Stimulated activated CD4-positive, alpha-beta T cell treated with anti-CD3 and anti-CD28 coated beads, Interleukin-1b, Interleukin-23, amount 100 ng/mL, for 4 hours (primary cell): Measurements from ENCODE around the gene ESRRB.

ENCODE experiments used
- DNase-seq, 2 donors: peaks; one replicate each; pipeline ENCODE4 v3.0.0-alpha.2; 2020; ENCODE audit warnings: low read depth in 2 of 2

Gene ESRRB

DNA sequence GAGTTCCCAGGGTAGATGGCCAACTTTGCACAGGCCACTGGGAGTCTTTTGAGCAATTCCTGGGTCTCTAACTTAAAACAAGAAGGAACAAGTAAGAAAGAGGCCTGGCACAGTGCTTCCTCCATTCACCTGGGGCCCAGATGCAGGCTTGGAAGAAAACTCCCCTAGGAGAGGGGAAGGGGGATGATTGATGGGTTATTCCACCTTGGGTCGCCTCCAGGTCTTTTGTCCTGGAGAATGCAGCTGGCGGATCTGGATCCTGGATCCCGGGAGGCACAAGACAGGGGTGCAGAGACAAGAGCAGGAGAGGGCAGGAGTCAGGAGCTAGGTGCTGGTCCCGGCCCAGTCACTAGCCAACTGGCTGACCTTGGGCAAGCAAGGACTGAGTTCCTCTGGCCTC lies 74.5 kb downstream of the ESRRB start:
- DNase-seq, result no peak

- peak in 1 of 2 donors; percentile 0 for DNase-seq
Measured at GRCh38 chr14:76456200-76456599, 80.3 kb downstream of the ESRRB start.

DNA sequence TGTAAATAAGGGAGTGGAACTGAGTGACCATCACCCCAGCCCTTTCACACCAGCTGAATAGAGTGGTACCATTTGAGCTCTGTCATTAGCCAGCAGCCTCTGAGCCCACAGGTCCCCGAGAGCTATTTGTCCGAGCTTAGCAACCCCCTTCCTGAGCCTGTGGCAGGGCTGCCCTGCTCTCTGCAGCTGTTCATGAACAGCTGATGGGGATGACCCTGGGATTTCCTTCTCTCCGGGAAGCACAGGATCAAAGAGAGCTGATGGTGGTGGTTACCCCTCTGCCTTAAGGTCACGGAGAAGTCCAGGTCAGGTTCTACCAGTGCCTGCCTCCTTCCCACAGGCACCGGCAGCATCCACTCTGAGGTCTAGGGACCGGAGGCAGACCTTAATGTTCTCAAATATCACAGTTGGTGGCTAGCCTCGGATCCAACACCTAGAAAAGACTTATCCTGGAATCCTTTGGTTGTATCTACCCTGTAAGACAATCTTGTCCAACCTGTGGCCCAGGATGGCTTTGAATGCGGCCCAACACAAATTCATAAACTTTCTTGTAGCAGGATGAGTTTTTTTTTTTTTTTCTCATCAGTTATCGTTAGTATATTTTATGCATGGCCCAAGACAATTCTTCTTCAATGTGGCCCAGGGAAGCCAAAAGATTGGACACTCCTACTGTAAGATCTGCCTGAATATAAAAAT lies 81.1 kb downstream of the ESRRB start:
- no peak for DNase-seq

- DNase-seq, result no peak
Measured at GRCh38 chr14:76457841-76458240, 81.9 kb downstream of the ESRRB start.

DNA sequence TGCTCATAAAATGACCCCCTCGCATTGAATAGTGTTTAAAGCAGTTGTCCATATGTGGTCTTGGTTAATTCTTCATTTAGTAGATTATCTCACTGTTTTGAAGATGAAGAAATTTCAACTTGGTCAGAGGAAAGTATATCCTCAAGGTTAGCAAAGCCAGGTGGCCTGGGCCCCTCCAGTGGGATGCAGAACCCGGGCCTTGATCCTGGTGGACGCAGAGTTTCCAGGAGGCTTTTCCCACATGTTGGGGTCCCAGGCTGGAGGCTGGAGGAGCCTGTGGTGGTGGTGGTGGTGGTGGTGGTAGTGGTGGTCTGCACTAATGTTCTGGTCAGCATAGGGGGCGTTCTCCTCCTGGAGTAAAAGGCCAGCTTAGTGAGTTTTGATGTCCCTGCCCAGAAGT lies 85.9 kb downstream of the ESRRB start:
- no peak for DNase-seq

DNA sequence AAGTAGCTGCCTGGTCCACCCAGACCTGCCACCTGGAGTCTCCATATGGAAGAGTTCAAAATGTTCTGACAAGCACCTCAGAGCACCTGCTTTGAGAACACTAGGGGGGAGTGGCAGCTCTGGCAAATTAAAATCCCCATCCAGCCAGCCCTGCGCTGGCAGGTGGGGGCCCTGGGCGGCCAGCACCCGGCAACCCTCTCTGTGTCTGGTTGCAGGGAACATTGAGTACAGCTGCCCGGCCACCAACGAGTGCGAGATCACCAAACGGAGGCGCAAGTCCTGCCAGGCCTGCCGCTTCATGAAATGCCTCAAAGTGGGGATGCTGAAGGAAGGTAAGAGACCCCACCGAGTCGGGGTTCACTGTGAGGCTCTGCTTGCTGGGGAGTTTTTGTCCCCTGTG lies 86.4 kb downstream of the ESRRB start:
- no peak for DNase-seq

DNA sequence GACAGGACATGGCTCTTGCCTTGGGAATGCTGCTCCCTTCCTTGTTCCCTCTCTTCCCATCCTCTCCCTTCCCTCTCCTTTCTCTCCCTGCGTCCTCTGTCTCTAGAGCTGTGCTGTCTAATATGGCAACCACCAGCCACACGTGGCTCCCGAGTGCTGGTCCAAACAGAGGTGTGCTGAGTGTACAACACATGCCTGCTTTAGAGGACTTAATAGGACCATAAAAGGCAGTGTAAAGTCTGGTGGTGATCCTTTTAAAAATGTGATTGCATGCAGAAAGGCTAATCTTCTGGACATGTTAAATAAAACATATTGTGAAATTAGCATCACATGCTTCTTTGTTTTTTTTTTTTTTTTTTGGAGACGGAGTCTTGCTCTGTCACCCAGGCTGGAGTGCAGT lies 87.2 kb downstream of the ESRRB start:
- DNase-seq, result no peak

DNA sequence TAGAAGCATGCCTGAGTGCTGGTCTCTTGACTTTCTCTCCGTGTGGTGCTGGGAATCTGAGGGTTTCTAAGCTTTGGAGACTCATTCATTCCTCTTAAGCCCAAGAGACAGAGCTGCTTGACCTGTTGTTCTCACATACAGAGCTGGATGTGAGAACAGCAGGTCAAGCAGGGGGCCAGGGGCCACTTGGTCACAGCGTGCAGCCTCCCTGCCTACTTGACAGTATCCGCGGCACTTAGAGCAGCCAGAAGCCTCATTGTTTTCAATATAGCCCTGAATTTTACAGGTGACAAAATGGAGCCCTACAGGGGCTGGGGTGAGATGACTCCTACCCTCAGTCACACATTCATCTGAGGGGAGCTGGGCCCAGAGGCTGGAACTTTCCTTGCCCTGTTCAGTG lies 88.9 kb downstream of the ESRRB start:
- no peak for DNase-seq

- no peak for DNase-seq
Measured at GRCh38 chr14:76465664-76466063, 89.7 kb downstream of the ESRRB start.

DNA sequence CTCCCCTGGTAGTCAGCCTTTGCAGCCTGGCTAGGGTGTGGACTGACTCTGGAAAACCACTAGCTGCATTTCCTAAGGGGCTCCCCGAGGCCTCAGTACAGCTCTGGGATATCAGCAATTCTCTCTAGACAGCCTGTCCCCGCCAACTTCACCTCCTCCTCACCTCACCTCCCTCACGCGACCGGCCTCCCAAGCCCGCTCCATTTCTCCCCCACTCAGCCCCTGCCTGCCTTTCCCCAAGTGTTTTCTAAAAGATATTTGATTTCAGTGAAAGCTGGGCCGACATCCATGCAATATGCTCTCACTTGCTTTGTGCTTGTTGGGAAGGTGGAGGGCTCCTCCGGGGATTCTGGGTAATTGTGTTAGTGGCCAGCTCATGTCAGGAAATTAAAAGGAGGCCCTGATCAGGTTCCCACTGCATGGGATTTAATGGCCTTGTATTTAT lies 91.8 kb downstream of the ESRRB start:
- DNase-seq, result no peak

- no peak for DNase-seq
Measured at GRCh38 chr14:76472199-76472723, 96.3 kb downstream of the ESRRB start.

DNA sequence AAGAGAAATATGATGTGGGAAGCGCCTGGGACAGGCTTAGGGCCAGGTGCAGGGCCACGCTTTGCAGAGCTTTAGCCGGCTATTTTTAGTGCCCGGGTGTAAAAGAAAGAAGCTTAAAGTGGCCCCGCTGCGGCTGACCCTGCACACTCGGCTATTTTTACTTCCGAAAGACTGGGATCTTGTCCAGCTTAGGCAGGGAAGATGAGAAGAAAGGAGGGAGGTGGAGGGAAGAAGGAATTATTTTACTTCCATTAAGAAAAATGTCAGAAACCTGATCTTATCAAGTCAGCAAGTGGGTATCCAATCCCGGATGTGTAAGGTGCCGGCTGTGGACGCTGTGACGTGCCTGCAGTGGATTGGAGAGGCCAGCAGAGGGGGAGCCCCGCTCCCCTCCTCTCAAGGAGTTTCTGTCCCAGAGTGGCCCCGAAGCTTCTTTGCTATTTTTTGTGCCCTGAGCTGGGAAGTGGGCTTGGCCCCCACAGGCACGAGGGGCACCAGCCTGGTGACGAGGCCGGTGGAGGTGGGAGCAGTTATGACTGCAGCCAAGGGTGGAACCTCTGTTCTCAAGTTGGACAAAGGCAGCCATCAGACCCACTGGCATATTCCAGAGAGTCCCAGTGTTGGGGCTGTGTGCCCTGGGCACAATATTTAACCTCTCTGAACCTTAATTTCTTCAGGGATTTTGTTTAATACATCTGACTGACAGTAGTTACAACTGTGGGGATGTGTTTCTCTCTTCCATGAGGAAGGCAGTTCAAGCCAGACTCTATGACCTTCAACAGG lies 97.7 kb downstream of the ESRRB start:
- DNase-seq, result no peak

- no peak for DNase-seq
Measured at GRCh38 chr14:76480426-76480825, 104.5 kb downstream of the ESRRB start.

DNA sequence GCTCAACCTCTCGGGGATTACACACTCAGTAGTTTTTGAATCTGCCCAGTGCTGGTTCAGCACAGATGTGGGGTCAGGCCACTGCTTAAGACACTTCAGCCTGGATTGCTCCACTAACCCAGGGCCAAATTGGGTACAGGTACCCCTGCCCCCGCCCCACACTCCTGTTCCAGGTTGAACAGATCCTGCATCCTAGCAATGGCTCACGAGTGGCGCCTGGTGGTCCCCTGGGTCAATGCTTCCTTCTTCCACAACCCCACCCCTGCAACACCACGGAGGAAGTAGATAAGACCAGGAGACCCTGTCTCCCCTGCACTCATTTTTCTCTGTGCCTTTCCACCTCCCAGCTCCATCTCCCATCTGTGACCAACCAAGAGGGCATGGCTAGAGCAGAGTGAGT lies 108.4 kb downstream of the ESRRB start:
- DNase-seq, result no peak

DNA sequence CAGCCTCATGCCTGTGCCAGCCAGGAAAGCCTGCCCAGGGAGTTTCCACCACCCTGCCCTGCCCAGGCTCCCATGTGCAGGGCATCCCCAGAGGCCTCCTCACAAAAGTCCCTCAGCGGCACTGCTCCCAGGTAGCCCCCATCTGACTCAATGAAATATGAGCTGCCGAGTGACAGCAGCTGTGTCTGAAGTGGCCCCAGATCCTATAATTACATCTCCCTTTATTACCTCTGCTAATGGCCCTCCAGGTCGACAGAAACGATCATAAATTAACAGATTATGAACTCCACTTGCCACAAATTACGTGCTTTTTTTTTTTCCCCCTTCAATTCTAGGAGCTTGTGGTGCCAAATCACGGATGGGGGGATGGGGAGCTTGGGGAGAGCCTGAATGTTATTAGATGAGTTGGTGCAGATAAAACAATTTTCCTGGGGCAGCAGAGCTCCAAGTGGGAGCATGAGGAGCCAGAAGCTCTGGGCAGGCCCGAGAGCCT lies 110.4 kb downstream of the ESRRB start:
- DNase-seq, result no peak

DNA sequence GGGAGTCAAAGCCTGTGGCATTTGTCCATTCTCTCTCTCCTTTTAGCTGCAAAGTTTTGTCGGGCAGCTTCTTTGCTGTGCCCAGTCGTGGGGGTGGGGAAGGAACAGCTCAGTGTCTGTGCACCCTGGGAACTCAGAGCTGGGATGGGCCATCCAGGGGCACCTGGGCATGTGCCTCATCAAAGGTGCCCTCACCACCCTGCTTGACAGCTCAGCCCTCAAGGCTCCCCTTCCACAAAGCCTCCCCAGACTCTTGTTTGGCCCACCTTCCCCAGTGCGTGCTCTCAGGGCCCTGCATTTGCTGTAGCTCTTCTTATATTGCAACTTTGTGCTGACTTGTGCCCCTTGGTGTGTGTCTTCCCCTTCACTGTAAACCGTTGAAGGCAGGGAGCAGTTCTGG lies 112.6 kb downstream of the ESRRB start:
- DNase-seq, result no peak

DNA sequence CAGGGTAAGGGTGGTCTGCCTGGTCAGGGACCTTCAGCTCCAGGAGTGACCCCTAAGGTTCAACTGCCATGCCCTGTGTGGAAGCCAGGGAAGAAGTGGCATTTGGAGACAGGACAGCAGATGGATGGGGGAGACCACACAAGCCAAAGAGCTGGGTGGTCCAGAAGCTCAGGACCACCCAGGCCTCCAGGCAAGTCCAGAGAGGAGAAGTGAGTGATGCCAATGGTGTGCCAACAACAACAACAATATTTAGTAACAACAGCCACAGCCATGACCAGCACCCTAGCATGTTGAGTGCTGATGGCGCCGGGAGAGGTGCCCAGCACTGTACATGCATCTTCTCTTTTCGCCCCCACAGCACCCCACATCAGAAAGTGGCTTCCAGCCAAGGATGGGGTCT lies 113.7 kb downstream of the ESRRB start:
- no peak for DNase-seq

DNA sequence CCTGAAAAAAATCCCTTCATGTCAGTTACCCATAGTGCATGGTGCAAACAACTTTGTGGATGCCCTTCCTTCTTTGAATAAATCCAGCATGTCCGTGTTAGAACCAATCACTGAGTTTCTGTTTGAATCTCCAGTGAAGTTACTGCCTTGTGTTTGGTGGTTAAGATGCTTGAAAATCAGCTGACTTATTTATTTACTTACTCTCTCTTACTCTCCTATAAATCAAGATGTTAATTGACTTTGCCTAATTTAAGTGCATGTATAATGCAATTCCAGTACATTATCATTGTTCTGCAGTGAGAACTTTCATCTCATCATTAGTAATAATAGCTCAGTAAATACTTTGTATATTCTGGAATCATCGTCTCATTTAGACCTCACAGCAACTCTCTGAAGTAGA lies 114.2 kb downstream of the ESRRB start:
- DNase-seq, result no peak

DNA sequence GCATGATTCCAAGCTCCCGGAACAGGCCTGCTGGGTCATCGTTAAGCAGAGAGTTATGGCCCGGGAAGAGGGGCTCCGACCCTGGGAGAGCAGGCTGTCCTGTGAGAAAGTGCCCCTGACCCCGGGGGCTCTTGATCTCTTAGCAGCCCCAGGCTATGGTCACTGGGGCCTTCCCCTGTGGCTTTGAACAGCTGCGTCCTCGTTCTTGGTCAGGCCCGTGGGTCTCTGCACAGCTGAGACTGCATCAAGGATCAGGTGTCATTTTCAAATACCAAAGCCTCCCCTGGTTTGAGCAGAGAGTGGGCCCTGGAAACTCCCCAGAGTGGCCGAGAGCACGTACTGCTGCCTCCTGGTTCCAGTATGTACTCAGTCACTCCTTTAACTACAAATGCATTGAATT lies 114.8 kb downstream of the ESRRB start:
- no peak for DNase-seq

- DNase-seq, result no peak
Measured at GRCh38 chr14:76491172-76491930, 115.4 kb downstream of the ESRRB start.

DNA sequence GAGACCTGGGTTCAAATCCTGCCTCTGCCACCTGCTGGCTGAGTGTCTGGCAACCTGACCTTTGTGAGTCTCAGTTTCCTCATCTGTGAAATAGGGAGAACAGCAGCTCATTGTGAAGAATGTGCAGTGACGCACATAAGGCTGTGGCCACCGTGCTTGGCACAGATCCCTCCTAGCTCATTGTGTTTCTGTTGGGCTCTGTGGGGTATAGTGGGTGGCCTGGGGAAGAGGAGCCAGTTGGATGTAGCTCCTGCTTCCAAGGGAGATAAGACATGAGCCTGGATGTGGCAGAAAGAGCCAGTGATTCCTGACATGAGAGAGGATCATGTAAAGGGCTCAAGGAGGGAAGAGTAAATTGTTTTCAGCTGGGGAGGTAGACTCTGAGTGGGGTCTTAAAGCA lies 120.0 kb downstream of the ESRRB start:
- no peak for DNase-seq

DNA sequence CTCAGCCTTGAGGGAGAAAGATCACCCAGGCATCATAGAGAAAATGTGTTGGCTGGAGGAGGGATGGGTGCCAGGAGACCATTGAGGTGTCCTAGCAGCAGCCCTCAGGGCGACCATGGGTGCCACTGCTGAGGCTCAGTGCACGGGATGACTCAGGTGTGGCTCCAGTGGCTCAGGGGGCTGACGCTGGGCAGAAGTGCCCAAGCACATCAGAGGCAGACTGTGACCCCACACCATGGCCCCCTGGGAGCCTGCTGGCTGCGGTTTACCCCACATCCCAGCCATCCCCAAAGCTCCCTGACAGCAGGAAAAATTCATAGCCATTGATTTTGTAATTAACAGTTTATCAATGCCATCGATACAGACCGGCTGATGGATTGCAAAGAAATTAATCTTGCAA lies 120.7 kb downstream of the ESRRB start:
- DNase-seq, result no peak
